OCI-LY7 (cell line): ENCODE measurements around the gene TSPAN31. TPM values are rescaled to one million over a fixed set of nuclear protein-coding genes. Genes with fewer than 3 reads are reported as not detected.

Experiments
- BruUV-seq: library from RNA; stranded (reverse); fragments of 400-500 nt; replicated peaks from 2 replicates; lab custom pipeline; 2021; lab: Mats Ljungman, UMichigan
- CTCF ChIA-PET: fragments of 300-600 bp; sonication (Branson Sonifier 250); formaldehyde crosslinking; loops from one replicate; lab custom pipeline; 2022; ENCODE audit warnings: antibody characterized with exemption; ENCODE audit not compliant: unreplicated experiment; lab: Charles Lee
- POLR2A ChIA-PET: fragments of 300-600 bp; sonication (Branson Sonifier 250); formaldehyde crosslinking; loops from one replicate; lab custom pipeline; 2022; ENCODE audit warnings: antibody characterized with exemption; lab: Charles Lee
- DNase-seq: peaks from one replicate; pipeline ENCODE4 v3.0.0-alpha.2; 2015; ENCODE audit warnings: low spot score
- H2AFZ ChIP-seq: fragments of 200-600 bp; sonication (generic), shearing (Covaris generic); 2 replicates; pipeline ENCODE4 v1.6.1; 2014; ENCODE audit warnings: mild to moderate bottlenecking, antibody characterized with exemption, low read length, moderate library complexity
- H3K27ac ChIP-seq: fragments of 200-600 bp; sonication (generic); 2 replicates; pipeline ENCODE4 v1.5.1; 2014; ENCODE audit warnings: mixed run types, low read depth, mild to moderate bottlenecking, moderate library complexity, low read length, inconsistent platforms; ENCODE audit not compliant: poor library complexity, severe bottlenecking
- H3K36me3 ChIP-seq: fragments of 200-600 bp; sonication (generic); 2 replicates; pipeline ENCODE4 v1.6.1; 2014; ENCODE audit warnings: mild to moderate bottlenecking, antibody characterized with exemption, low read length, moderate library complexity, mixed read lengths; ENCODE audit not compliant: insufficient read depth
- H3K4me1 ChIP-seq: fragments of 200-600 bp; sonication (generic); 2 replicates; pipeline ENCODE4 v1.5.1; 2014; ENCODE audit warnings: mild to moderate bottlenecking, low read length; ENCODE audit not compliant: insufficient read depth, poor library complexity, severe bottlenecking
- H3K4me2 ChIP-seq: fragments of 200-600 bp; sonication (generic); 2 replicates; pipeline ENCODE4 v1.6.1; 2014; ENCODE audit warnings: mild to moderate bottlenecking, low read length
- H3K4me3 ChIP-seq: fragments of 200-600 bp; sonication (generic); 2 replicates; pipeline ENCODE4 v1.5.1; 2014; ENCODE audit warnings: mild to moderate bottlenecking, low read depth, low read length; ENCODE audit not compliant: poor library complexity, severe bottlenecking
- H3K79me2 ChIP-seq: fragments of 200-600 bp; sonication (generic); 2 replicates; pipeline ENCODE4 v1.6.1; 2016; ENCODE audit warnings: low read depth, mild to moderate bottlenecking, low read length, moderate library complexity, mixed read lengths; ENCODE audit not compliant: insufficient read depth
- H3K9me2 ChIP-seq: fragments of 200-600 bp; sonication (generic); 2 replicates; pipeline ENCODE4 v1.6.1; 2016; ENCODE audit warnings: mild to moderate bottlenecking, low read length, mixed read lengths; ENCODE audit not compliant: insufficient read depth
- H3K9me3 ChIP-seq: fragments of 200-600 bp; sonication (generic); 2 replicates; pipeline ENCODE4 v1.6.1; 2014; ENCODE audit warnings: mild to moderate bottlenecking, mixed run types, low read length, mixed read lengths
- H4K20me1 ChIP-seq: fragments of 200-600 bp; sonication (generic); 2 replicates; pipeline ENCODE4 v1.6.1; 2014; ENCODE audit warnings: mild to moderate bottlenecking, antibody characterized with exemption, low read length, moderate library complexity, mixed read lengths; ENCODE audit not compliant: insufficient read depth
- EZH2phosphoT487 ChIP-seq: fragments of 200-600 bp; sonication (generic); IDR thresholded peaks from 2 replicates; pipeline ENCODE4 v1.6.1; 2018; ENCODE audit warnings: low read depth, borderline replicate concordance, mild to moderate bottlenecking, mixed run types, antibody characterized with exemption, low read length, moderate library complexity, mixed read lengths
- intact Hi-C: fragments of 100-400 bp; cut with micrococcal nuclease; formaldehyde crosslinking; loops from one replicate; pipeline ENCODE4 v1.10.0; 2022; ENCODE audit not compliant: unreplicated experiment
- total RNA-seq, 2 experiments: library from RNA; depleted of rRNA in 1 of 2; stranded (reverse); fragments of >200 nt in 1 of 2; shearing (Covaris generic) in 1 of 2; gene quantifications; 2 replicates each; pipeline ENCODE4 v1.2.3, GENCODE V29; 2014 to 2022
- TF ChIP-seq, protein P1 (sequence below): fragments of 200-600 bp; sonication (generic); conservative IDR thresholded peaks from 2 replicates; pipeline ENCODE4 v1.5.1; 2014; ENCODE audit warnings: mild to moderate bottlenecking, antibody characterized with exemption, low read length, moderate library complexity, mixed read lengths

TSPAN31 gene
- total RNA-seq, 2 experiments from 2014 or later, result 2.4 to 6.4 TPM

- H3K79me2 ChIP-seq, result no peaks in the 10 kb centered on the region
- no TSS peak for BruUV-seq
- H3K4me2 ChIP-seq, result no peak overlapping the region
- H3K4me1 ChIP-seq, result peaks cover 8% of the 10 kb centered on the region
- H3K9me3 ChIP-seq, result no peaks in the 10 kb centered on the region
- POLR2A ChIA-PET, result interaction anchor here (1.3 kb wide), 1 partner anchor 52 kb away, joined by 3 read pairs; no protein-coding TSS in a partner anchor
- no peak overlapping the region for H2AFZ ChIP-seq
- no peak overlapping the region for H3K27ac ChIP-seq
- no peak for DNase-seq
- CTCF ChIA-PET, result no interaction called here
- no peak overlapping the region for H3K4me3 ChIP-seq
- H4K20me1 ChIP-seq, result no peaks in the 10 kb centered on the region
- intact Hi-C loops, result no loop called here
- TF ChIP-seq EZH2phosphoT487, result no peak
- TF ChIP-seq, protein P1, sequence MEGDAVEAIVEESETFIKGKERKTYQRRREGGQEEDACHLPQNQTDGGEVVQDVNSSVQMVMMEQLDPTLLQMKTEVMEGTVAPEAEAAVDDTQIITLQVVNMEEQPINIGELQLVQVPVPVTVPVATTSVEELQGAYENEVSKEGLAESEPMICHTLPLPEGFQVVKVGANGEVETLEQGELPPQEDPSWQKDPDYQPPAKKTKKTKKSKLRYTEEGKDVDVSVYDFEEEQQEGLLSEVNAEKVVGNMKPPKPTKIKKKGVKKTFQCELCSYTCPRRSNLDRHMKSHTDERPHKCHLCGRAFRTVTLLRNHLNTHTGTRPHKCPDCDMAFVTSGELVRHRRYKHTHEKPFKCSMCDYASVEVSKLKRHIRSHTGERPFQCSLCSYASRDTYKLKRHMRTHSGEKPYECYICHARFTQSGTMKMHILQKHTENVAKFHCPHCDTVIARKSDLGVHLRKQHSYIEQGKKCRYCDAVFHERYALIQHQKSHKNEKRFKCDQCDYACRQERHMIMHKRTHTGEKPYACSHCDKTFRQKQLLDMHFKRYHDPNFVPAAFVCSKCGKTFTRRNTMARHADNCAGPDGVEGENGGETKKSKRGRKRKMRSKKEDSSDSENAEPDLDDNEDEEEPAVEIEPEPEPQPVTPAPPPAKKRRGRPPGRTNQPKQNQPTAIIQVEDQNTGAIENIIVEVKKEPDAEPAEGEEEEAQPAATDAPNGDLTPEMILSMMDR, result no peak
- peaks cover 51% of the 10 kb centered on the region for H3K36me3 ChIP-seq
- no peaks in the 10 kb centered on the region for H3K9me2 ChIP-seq
These were observed 17.7 kb upstream of the TSPAN31 start for GRCh38 chr12:57726884-57727757.

DNA sequence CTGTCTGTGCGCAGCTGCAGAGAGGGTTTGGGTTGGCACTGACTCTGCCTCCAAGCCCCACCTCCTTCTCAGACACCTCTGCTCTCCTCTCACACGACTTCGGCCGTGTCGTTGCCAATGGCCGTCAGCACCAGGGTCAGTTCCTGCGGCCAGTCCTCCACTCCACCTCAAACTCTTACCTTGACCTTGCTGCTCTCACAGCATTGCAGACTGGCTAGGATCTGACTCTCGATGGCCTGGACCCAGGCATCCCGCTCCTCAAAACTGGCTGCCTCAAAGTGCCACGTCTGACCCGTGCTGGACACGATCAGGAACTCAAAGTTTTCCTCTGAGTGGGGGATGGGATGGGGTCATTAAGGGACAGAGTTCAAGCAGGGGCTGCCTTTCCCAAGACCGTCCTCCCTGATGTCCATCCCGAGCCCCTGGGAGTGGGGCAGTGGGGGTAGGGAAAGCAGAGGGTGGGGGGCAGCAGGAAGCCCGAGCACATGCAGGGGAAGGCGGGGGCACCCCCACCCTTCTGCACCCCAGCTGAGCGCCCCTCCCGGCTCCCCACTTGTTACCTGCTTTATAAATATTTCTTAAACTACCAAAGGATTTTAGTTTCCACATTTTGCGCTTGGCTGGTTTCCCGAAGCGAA is 17.0 kb upstream of the TSPAN31 start:
- peaks cover 58% of the 10 kb centered on the region for H3K36me3 ChIP-seq
- BruUV-seq, result no TSS peak
- H3K4me3 ChIP-seq, result no peak overlapping the region
- CTCF ChIA-PET, result no interaction called here
- H3K4me1 ChIP-seq, result peaks cover 8% of the 10 kb centered on the region
- no peak for DNase-seq
- H2AFZ ChIP-seq, result no peak overlapping the region
- no peaks in the 10 kb centered on the region for H4K20me1 ChIP-seq
- H3K4me2 ChIP-seq, result no peak overlapping the region
- intact Hi-C loops, result no loop called here
- no peaks in the 10 kb centered on the region for H3K79me2 ChIP-seq
- H3K9me2 ChIP-seq, result no peaks in the 10 kb centered on the region
- no peak overlapping the region for H3K27ac ChIP-seq
- H3K9me3 ChIP-seq, result no peaks in the 10 kb centered on the region
- TF ChIP-seq, protein P1, result no peak
- TF ChIP-seq EZH2phosphoT487, result no peak
- POLR2A ChIA-PET, result interaction anchor here (1.3 kb wide), 1 partner anchor 51 kb away, joined by 3 read pairs; no protein-coding TSS in a partner anchor
